Activated naive CD4-positive, alpha-beta T cell treated with anti-CD3 and anti-CD28 coated beads, Interleukin-2, amount 50 U/mL, for 72 hours (primary cell): ENCODE results near the gene SLC25A40. TPM values are rescaled to one million over a fixed set of nuclear protein-coding genes. Genes with fewer than 3 reads are reported as not detected.
"Not testable (repeated sequence)": the region's sequence is repeated elsewhere in the genome, so short reads cannot be mapped to it uniquely, and the experiment has no call there.

ENCODE experiments used
- ATAC-seq, 2 donors: fragments of 150-1000 bp; cut with Tn5 transposase; 2 replicates each; pipeline ENCODE4 v1.10.0; 2021; ENCODE audit warnings: mild to moderate bottlenecking in 2 of 2, moderate library complexity in 2 of 2
- DNase-seq, 2 donors: peaks; one replicate each; pipeline ENCODE4 v3.0.0; 2021 to 2022; ENCODE audit warnings: low spot score in 2 of 2
- H3K27ac Mint-ChIP-seq, 2 donors: one replicate each; pipeline ENCODE4 v1.8.0; 2022; ENCODE audit warnings: mild to moderate bottlenecking in 2 of 2, mixed read lengths in 2 of 2
- H3K36me3 Mint-ChIP-seq, 2 donors: one replicate each; pipeline ENCODE4 v1.8.0; 2022; ENCODE audit warnings: mixed read lengths in 2 of 2
- H3K9me3 Mint-ChIP-seq, 2 donors: one replicate each; pipeline ENCODE4 v1.8.0; 2022; ENCODE audit warnings: mixed read lengths in 2 of 2
- total RNA-seq, 2 donors: library from RNA; stranded (reverse); gene quantifications; one replicate each; pipeline ENCODE4 v1.2.3, GENCODE V29; 2022

SLC25A40 gene
- total RNA-seq, 2 donors from 2014 or later = 41.5 to 51.1 TPM

DNA sequence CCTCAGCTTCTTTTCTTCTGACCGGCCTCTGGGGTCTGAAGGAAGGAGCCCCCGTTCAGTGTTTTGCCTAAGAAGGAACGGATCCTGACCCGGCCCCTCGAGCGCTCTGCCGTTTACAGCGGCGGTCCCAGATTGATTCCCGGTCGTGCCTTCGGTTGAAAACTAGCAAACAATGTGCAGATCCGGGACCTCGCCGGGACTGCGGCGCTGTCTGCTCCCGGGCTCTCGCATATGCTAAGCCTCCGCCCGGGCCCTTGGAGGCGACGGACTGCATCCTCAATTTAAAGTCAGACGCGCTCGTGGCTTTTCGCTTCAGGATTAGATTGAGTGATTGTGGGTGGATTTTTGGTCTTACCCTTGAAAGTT, 692 bp upstream of the SLC25A40 start:
- peak; percentile 48 to 62 for DNase-seq
- H3K9me3 Mint-ChIP-seq = peaks cover 3 to 11% of the 10 kb centered on the region in 2 donors
- H3K27ac Mint-ChIP-seq = peak overlapping the region; percentile 96 to 99
- H3K36me3 Mint-ChIP-seq = peaks cover 28 to 63% of the 10 kb centered on the region in 2 donors
- ATAC-seq = peak; percentile 9 to 28

DNA sequence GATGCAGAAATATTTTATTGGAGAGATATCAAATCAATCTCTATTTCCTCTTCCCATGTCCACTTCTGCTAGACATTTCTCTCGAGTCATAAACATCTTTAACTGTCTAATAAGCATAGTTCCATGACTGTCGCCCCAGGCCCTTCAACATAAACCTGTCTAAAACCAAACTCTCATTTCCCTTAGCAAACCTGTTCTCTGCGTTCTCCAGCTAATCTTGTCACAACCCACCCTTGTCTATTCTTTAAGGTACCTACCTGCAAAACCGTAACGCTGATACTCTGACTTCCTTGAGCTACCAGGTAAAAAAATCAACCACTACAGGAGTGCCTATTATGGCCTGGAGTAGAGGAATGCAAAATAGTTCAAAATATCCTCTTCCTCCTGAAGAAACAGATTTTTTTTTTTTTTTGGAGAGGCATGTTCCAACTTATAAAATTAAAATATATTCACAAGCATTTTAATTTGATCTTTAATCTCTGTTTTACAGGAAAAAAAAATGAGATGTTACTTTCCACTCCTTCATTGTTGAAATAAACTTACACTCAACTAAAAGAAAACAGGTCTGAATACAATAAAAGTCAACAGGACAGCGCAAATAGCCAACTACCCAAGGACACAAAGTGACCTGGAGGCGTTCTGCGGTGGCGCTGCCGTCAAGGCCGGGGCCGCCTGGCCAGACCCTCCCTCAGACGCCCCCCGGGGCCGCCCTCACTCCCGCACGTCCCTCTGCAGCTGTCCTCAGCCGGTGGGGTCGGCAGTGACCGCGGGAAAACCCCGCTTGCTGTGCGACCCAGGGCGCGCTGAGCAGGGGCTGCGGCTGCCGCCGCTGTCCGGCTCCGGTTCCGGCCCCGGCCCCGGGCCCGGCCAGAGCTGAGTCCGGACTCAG, 765 bp downstream of the SLC25A40 start:
- Mint-ChIP-seq H3K9me3 (peaks cover 3 to 13% of the 10 kb centered on the region in 2 donors), H3K27ac (peak overlapping the region; percentile 61 to 99), H3K36me3 (peaks cover 33 to 63% of the 10 kb centered on the region in 2 donors)
- DNase-seq = no peak
- peak; percentile 1 to 13 for ATAC-seq

DNA sequence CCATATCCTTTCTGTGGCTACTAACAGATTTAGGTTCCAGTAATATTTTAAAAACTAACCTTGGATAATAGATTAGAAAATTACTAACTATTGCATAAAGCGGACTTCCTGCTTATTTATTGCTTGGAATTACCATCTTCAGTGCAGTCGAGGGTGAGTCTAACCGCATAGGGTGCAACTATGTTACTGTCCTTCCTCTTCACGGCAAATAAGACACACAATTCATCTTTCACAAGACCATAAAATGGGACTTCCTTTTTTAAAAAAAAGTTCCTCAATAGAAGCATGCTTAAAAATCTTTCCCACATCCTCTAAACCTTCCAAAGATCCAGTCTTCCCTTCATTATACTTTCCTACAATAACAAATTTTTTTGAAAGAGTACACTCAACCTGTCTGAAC, 2.1 kb downstream of the SLC25A40 start:
- no peak overlapping the region for H3K27ac Mint-ChIP-seq
- ATAC-seq = no peak

DNA sequence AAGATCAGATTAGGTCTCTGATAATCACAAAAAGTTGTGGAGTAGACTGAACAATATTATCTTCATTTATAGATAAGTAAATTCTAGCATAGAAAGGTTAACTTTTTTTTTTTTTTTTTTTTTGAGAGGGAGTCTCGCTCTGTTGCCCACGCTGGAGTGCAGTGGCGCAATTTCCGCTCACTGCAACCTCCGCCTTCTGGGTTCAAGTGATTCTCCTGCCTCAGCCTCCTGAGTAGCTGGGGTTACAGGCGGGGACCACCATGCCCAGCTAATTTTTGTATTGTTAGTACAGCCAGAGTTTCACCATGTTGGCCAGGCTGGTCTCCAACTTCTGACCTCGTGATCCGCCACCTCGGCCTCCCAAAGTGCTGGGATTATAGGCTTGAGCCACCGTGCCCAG, 2.8 kb downstream of the SLC25A40 start:
- ATAC-seq, H3K27ac Mint-ChIP-seq, DNase-seq: not testable (repeated sequence)
- Mint-ChIP-seq H3K36me3 (peaks cover 42 to 74% of the 10 kb centered on the region in 2 donors), H3K9me3 (peaks cover 3 to 13% of the 10 kb centered on the region in 2 donors)

More for the DNA sequence above, 2.1 kb downstream of the SLC25A40 start:
- H3K36me3 Mint-ChIP-seq = peaks cover 37 to 71% of the 10 kb centered on the region in 2 donors
- H3K9me3 Mint-ChIP-seq = peaks cover 3 to 13% of the 10 kb centered on the region in 2 donors
- no peak for DNase-seq

DNA sequence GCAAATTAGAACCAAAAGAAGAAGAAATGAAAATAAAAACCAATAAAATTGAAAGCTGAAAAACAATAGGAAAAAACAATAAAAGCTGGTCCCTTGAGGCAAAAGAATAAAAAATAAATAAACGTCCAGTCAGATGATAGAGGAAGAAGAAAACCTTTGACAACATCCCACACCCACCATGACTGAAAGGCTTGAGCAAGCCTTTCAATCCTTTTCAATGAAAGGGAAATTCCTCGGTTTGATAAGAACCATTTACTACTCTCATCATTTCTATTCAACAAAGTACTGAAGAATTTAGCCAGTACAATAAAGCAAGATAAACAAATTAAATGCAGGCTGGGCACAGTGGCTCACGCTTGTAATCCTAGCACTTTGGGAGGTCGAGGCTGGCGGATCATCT, 3.8 kb downstream of the SLC25A40 start:
- H3K27ac Mint-ChIP-seq = no peak overlapping the region
- peaks cover 3 to 17% of the 10 kb centered on the region in 2 donors for H3K9me3 Mint-ChIP-seq
- peaks cover 51 to 79% of the 10 kb centered on the region in 2 donors for H3K36me3 Mint-ChIP-seq
- ATAC-seq = no peak
- no peak for DNase-seq

DNA sequence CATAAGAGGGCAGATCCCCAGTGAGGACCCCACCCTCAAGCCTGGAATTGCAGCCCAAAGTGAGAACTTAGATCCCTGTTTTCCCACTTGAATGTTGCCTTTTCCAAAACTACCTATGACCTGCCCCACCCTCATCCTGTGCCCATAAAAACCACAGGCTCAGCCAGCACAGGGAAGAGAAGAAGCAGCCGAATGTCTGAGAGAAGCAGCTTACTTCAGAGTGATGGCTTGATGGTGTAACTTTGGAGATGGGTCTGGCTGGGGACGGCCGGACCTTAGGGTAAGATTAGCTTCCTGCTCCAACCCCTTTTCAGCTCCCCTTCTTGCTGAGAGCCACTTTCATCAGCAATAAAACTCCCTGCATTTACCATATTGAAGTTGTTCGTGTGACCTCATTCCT, 5.7 kb downstream of the SLC25A40 start:
- no peak for DNase-seq
- H3K36me3 Mint-ChIP-seq = peaks cover 54 to 96% of the 10 kb centered on the region in 2 donors
- no peak for ATAC-seq
- peaks cover 14 to 30% of the 10 kb centered on the region in 2 donors for H3K9me3 Mint-ChIP-seq
- H3K27ac Mint-ChIP-seq = no peak overlapping the region

DNA sequence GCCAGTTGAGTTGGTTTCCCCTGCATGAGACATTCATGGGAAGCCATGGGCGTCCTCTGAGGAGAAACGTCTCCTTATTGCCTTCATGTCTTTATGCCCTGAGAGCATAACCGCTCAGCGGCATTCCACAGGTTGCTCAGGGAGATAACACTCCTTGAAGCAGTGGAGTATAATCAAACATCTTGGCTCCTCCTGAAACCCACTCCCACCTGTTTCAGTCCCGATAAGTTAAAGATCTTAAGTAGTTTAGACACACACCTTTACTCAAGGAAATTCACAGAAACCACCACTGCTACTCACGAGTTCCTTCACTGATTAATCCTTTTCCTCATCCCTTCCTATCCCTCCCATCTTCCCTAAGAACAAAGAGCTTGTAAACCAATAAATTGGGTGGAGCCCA, 9.6 kb downstream of the SLC25A40 start:
- H3K27ac Mint-ChIP-seq, ATAC-seq, DNase-seq: not testable (repeated sequence)
- Mint-ChIP-seq H3K9me3 (peaks cover 15 to 23% of the 10 kb centered on the region in 2 donors), H3K36me3 (peaks cover 48 to 90% of the 10 kb centered on the region in 2 donors)

DNA sequence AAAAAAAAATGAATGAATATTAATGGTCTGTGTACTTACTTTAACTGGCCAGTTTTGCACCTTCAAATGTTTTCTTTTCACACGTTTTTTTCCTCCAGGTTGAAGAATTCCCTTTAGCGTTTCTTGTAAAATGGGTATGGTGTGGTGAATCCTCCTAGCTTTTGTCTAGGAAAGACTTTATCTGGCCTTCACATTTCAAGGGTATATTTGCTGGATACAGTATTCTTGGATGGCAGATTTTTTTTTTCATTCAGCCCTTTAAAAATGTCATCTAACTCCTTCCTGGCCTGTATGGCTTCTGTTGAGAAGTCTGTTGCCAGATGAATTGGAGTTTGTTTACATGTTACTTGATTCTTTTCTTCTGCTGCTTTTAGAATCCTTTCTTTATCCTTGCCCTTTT, 10.1 kb downstream of the SLC25A40 start:
- H3K9me3 Mint-ChIP-seq = peaks cover 15 to 23% of the 10 kb centered on the region in 2 donors
- H3K36me3 Mint-ChIP-seq = peaks cover 46 to 85% of the 10 kb centered on the region in 2 donors
- H3K27ac Mint-ChIP-seq = no peak overlapping the region
- ATAC-seq (no peak), DNase-seq (no peak)

DNA sequence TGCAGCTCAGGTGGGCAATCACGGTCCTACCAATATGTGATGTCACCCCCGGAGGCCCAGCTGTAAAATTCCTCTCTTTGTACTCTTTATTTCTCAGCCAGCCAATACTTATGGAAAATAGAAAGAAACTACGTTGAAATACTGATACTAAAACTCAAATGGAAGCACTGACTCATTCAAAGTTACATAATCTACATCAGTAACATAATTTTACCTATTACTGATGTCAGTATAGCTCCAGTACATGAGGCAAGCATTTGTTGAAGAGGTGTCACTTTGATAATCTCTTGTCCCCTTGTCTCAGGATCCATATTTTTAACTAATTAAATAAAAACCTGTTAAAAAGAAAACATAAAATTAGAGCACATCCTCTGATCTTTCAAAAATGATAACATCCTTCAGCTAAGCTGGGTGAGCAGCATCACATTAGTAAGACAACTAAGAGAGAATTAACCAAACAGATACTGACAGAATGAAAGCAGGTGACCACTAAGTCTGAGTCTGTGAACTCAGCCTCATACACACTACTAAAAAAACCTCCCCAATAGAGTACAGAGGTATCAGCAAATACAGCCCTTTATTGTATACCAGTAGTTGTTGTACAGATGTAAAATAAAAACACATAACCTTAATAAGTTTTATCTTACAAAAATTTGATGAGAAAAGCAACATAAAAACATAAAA, 17.6 kb downstream of the SLC25A40 start:
- peak in 1 of 2 donors; percentile 51 for ATAC-seq
- H3K9me3 Mint-ChIP-seq = peaks cover under 1 to 1% of the 10 kb centered on the region in 2 donors
- peak overlapping the region; percentile 31 to 72 for H3K27ac Mint-ChIP-seq
- DNase-seq = no peak
- peaks cover 11 to 45% of the 10 kb centered on the region in 2 donors for H3K36me3 Mint-ChIP-seq

DNA sequence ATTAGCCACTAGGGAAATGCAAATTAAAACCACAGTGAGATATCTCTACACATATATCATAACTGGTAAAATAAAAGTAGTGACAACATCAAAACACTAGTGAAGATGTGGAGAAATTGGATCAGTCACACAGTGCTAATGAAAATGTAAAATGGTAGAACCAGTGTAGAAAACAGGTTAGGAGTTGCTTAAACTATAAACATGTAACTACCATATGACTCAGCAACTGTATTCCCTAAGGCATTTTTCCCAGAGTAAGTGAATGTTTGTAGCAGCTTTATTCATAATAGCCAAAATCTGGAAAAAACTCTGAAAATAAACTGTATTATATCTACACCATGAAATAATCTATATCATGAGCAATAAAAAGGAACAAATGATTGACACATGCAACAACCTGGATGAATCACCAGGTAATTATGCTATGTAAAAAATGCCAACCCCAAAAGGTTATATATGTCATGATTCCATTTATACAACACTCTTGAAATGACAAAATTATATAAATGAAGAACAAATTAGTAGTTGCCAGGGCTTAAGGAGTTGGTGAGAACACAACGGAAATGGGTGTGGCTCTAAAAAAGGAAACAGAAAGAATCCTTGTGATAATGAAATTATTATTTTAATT, 22.8 kb downstream of the SLC25A40 start:
- peak; percentile 39 to 51 for ATAC-seq
- no peak for DNase-seq
- peaks cover 14 to 19% of the 10 kb centered on the region in 2 donors for H3K36me3 Mint-ChIP-seq
- H3K9me3 Mint-ChIP-seq = no peaks in the 10 kb centered on the region
- no peak overlapping the region for H3K27ac Mint-ChIP-seq

DNA sequence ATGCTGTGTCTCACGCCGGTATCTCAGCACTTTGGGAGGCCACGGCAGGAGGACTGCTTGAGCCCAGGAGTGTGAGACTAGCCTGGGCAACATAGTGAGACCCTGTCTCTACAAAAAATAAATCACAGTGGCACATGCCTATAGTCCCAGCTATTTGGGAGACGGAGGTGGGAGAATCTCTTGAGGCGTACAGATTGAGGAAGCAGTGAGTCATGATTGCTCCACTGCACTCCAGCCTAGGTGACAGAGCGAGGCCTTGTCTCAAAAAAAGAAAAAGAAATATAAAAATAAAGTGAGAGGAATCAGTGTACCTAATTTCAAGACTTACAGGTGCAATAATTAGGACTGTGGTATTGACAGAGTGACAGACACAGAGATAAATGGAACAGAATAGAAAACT, 23.9 kb downstream of the SLC25A40 start:
- no peaks in the 10 kb centered on the region for H3K9me3 Mint-ChIP-seq
- no peak for DNase-seq
- H3K36me3 Mint-ChIP-seq = peaks cover 10 to 15% of the 10 kb centered on the region in 2 donors
- no peak overlapping the region for H3K27ac Mint-ChIP-seq
- ATAC-seq = no peak

DNA sequence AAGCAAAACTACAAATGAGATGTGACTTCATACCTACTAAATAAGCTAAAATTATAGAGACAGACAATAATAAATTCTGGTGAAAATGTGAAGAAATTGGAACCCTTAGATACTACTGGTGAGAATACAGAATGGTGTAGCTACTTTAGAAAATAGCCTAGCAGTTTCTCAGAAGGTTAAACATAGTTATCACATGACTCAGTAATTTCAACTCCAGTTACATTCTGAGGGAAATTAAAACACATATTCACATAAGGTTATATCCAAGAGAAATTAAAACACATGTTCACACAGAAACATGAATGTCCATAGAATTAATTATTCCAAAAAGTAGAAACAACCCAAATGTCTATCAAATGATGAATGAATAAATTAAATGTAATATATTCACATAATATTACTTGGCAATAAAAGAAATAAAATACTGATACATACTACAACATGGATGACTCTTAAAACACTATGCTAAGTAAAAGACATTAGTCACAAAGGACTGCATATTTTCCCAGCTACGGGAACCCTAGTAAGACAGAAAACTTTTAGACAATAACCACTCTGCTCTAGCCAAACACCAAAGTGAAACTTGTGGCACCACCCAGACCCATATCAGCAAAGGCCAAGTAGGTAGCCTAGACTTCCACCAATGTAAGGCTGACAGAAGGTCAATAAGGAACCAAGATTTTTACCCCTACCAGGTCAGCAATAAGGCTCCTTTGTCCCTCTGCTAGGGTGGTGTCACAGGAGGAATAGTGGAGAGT, 25.1 kb downstream of the SLC25A40 start:
- peak overlapping the region in 1 of 2 donors; percentile 24 for H3K27ac Mint-ChIP-seq
- no peaks in the 10 kb centered on the region for H3K9me3 Mint-ChIP-seq
- ATAC-seq = no peak
- no peak for DNase-seq
- peaks cover 10 to 15% of the 10 kb centered on the region in 2 donors for H3K36me3 Mint-ChIP-seq

DNA sequence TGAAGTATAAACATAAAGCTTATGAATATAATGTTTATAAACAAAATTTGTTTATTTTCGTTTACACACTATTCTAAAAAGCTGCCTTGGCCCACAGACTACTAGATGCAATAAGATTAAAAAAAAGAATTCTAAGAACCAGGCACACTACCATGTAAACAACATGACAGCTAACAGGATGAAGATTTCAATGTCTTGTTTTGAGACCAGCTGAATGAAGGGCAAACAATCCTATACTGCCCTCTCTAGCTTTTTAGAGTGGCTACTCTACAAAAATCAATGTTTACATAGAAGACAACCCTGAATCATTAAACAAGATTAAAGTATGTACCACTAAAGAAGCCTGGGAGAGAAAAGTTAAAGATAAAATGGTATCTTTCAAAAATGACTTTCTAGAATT, 38.6 kb downstream of the SLC25A40 start:
- Mint-ChIP-seq H3K36me3 (no peaks in the 10 kb centered on the region), H3K9me3 (no peaks in the 10 kb centered on the region), H3K27ac (no peak overlapping the region)
- DNase-seq = no peak
- ATAC-seq = no peak

DNA sequence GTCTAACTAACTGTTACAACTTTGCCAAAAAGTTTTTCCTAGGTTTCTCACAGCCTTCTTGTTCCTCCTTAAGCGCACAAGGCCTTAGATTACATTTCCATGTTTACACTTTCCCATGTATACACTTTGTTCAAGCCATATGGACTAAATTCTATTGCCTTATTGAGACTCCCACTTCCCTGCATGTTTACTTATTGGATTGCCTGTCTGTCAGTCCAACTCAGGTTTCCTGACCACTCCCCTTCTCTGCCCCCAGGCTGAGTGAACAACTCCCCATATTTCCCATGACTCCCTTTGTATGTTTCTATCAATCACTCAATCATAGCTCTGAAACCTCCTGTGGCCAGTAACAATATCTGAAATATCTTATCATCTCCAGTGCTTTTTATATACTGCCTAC, 43.0 kb downstream of the SLC25A40 start:
- DNase-seq = no peak
- no peak for ATAC-seq
- Mint-ChIP-seq H3K36me3 (peaks cover 4 to 6% of the 10 kb centered on the region in 2 donors), H3K27ac (no peak overlapping the region), H3K9me3 (peaks cover 4 to 6% of the 10 kb centered on the region in 2 donors)

DNA sequence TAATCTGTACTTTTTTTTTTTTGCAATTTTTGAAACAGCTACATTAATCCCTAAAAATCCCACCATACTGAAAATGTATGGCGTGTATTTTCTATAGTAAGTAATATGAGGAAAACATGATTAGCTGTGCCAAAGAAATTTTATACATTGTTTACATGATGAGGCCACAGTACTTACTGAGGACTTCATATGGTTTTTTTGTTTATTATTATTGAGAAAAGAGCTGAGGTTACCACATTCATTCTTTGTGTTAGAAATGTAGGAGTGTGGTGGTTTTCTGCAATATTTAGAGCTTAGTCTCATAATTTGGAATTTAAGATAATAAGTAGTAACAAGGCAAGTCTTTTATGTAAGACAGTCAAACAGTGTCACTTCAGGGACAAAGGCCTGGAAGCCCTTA, 45.1 kb downstream of the SLC25A40 start:
- peaks cover 4 to 10% of the 10 kb centered on the region in 2 donors for H3K36me3 Mint-ChIP-seq
- ATAC-seq (no peak), DNase-seq (no peak)
- peaks cover 10 to 13% of the 10 kb centered on the region in 2 donors for H3K9me3 Mint-ChIP-seq
- no peak overlapping the region for H3K27ac Mint-ChIP-seq

DNA sequence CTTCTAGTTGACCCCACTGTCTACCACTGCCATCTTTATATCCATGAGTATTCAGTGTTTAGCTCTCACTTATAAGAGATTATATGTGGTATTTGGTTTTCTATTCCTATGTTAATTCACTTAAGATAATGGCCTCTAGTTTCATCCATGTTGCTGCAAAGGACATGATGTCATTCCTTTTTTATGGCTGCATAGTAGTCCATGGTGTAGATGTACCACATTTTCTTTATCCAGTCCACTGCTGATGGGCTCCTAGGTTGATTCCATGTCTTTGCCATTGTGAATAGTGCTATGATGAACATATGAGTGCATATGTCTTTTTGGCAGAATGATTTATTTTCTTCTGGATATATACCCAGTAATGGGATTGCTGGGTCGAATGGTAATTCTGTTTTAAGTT, 47.8 kb downstream of the SLC25A40 start:
- H3K27ac Mint-ChIP-seq, DNase-seq, ATAC-seq: not testable (repeated sequence)
- peaks cover 20 to 27% of the 10 kb centered on the region in 2 donors for H3K36me3 Mint-ChIP-seq
- H3K9me3 Mint-ChIP-seq = peaks cover 27% of the 10 kb centered on the region in 2 donors
